NCI-H2227 treated with DMSO at 0.1 percent for 48 hours (cell line): ENCODE results near the gene CNTD1.

Experiments
- DNase-seq: peaks from one replicate; lab custom pipeline; 2025; lab: John Stamatoyannopoulos, UW

CNTD1 gene

GRCh38 chr17:42779936-42780850, 18.5 kb upstream of the CNTD1 start, which contains the start of gene WNK4:
Gene WNK4 (plus strand): TSS chr17:42780610. CDS start chr17:42780699, 89 bp downstream.
- peak; percentile 69 for DNase-seq

- DNase-seq = no peak
Measured at GRCh38 chr17:42780851-42781638, 17.6 kb upstream of the CNTD1 start.

GRCh38 chr17:42781639-42782165, 17.0 kb upstream of the CNTD1 start:
- no peak for DNase-seq

DNA sequence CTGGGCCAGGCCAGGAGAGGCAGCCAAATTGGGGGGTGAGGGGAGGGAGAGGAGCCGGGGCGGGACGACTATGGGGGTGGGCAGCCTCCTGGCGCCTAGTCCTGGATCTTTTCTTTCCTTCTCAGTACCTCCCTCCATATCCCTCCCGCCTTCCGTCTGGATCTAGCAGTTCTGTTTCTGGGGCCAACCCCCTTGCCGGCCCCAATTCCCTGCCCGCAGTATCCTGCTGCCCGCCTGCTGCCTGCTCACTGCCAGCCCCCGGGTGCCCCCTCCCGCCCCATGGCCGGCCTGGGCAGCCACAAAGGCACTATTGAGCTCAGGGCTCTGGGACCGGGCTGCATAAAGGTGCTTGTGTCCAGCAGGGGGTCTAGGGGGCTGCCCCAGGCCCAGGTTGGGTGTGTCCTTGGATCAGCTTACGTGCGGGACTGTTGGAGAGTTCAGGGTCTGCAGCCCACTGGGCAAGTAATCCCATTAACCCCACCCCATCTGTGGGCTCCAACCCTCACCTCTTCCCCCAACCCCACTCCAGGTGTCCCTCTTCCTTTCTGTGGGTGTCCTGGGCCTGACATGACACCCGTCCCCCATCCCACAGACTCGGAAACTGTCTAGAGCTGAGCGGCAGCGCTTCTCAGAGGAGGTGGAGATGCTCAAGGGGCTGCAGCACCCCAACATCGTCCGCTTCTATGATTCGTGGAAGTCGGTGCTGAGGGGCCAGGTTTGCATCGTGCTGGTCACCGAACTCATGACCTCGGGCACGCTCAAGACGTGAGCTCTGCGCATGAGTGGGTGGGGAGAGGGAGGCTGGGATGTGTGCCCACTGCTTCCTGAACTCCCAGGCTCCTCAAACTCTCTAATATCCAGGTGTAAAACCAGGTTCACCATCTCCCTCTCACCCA, 16.2 kb upstream of the CNTD1 start:
- DNase-seq = no peak

DNA sequence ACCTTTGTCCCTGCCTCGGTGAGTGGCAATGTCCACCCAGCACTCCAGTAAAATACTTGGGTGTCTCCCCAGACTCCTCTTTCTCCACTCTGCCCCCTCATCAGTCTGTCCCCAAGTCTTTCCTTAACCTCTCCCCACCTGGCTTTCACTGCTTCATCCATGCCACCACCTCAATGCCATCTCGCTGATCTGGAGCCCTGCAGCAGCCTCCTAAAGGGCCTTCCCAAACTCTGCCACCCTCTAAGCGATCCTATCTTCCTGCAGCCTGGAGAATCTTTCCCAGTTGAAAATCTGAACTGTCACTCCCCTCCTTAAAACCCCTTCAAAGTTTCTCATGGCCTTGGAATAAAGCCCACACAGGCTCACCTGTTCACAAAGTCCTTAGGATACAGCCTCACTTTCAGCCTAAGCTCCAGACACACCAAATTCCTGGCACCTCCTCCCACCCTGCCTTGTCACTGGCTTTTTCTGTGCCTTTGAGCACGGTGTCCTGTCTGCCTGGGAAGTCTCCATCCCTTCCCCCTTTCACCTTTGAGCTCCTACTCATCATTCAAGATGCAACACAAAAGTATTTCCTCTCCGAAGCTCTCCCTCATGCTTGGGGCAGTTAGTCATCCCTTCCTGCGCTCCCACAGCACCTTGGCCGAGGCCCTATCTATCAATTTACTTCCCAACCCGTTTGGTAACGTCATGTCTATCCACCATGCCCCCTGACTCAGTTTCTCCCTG, 15.4 kb upstream of the CNTD1 start:
- DNase-seq = no peak

DNA sequence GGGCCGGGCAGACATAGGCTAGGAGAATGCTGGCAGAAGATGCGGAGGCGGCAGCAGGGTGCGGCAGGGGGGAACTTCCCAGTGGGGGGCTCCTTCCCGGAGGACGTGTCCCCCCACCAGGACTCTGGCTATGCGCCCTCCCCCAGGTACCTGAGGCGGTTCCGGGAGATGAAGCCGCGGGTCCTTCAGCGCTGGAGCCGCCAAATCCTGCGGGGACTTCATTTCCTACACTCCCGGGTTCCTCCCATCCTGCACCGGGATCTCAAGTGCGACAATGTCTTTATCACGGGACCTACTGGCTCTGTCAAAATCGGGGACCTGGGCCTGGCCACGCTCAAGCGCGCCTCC, 14.9 kb upstream of the CNTD1 start:
- DNase-seq = no peak

DNA sequence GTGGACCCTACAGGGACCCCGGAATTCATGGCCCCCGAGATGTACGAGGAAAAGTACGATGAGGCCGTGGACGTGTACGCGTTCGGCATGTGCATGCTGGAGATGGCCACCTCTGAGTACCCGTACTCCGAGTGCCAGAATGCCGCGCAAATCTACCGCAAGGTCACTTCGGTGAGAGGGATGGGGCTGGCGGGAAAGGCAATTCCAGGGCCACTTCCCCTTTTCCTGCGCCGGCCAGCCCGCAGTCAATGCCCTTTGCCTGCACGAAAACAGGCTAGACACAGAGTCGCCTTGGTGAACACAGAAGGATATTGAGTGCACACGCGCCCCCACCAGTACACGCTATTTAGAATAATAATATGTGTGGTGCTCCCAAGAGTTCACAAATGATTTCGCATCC, 14.3 kb upstream of the CNTD1 start:
- no peak for DNase-seq

DNA sequence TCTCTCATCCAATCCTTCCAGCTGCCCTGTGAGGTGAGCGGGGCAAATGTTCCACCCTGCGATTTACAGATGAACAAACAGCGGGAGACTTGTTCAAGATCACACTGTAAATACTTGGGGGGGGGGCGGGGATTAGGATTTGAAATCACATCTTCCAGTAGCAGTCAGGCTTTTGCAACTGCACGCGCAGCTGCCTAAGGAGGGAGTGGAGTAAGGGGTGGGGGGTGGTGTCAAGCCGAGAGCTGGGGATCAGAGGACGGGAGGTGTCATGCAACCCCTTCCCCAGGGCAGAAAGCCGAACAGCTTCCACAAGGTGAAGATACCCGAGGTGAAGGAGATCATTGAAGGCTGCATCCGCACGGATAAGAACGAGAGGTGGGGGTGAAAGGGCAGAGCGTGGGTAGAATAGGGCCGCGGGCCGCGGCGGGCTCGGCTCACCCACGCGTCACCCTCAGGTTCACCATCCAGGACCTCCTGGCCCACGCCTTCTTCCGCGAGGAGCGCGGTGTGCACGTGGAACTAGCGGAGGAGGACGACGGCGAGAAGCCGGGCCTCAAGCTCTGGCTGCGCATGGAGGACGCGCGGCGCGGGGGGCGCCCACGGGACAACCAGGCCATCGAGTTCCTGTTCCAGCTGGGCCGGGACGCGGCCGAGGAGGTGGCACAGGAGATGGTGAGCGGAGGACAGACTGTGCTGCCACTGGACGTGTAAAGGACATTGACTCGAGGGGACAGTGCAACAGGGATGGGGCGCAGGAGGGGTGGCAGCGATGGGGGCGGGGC, 13.7 kb upstream of the CNTD1 start:
- no peak for DNase-seq

DNA sequence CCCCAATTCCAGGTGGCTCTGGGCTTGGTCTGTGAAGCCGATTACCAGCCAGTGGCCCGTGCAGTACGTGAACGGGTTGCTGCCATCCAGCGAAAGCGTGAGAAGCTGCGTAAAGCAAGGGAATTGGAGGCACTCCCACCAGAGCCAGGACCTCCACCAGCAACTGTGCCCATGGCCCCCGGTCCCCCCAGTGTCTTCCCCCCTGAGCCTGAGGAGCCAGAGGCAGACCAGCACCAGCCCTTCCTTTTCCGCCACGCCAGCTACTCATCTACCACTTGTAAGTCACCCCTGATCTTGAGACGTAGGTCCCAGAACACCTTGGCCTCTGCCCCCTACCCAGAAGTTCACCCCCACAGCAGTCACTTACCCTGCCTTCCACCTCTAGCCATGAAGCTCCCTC, 11.4 kb upstream of the CNTD1 start:
- DNase-seq = no peak

GRCh38 chr17:42791948-42792347, 6.7 kb upstream of the CNTD1 start:
- no peak for DNase-seq

DNA sequence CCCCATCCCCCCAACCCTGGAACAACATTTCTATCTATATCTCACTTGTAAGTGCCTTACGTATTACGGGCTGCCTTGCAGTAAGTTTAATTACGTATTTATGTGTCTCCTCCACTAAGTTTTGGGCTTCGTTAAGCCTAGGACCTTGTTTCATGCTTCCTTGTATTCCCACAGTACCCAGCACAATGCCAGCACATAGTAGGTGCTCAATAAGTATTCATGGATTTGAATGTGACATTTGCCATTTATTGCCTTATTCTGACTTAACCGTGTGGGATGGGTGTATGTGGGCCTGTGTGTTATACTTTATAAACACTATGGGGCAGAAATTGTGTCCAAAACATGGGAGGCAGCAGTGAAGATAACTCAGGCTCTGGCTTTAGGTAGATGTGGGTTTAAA, 6.1 kb upstream of the CNTD1 start:
- no peak for DNase-seq

DNA sequence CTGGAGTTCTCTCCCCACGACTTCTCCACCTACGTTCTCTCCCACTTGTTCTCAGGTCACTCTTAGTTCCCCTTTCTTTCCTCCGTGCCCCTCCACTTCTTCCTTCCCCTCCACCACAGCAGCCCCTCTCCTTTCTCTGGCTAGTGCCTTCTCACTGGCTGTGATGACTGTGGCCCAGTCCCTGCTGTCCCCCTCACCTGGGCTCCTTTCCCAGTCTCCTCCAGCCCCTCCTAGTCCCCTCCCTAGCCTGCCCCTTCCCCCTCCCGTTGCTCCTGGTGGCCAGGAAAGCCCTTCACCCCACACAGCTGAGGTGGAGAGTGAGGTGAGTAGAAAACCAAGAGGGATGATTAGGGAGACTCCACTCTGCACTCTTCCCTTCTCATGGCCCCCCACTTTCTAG, 3.6 kb upstream of the CNTD1 start:
- DNase-seq = no peak

DNA sequence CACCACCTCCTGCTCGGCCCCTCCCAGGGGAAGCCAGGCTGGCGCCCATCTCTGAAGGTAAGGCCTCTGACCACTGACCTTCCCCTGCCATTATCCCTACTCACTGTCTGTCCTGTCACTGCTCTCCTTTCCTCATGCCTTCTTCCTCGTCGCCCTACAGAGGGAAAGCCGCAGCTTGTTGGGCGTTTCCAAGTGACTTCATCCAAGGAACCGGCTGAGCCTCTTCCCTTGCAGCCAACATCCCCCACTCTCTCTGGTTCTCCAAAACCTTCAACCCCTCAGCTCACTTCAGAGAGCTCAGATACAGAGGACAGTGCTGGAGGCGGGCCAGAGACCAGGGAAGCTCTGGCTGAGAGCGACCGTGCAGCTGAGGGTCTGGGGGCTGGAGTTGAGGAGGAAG, 3.2 kb upstream of the CNTD1 start:
- DNase-seq = no peak

DNA sequence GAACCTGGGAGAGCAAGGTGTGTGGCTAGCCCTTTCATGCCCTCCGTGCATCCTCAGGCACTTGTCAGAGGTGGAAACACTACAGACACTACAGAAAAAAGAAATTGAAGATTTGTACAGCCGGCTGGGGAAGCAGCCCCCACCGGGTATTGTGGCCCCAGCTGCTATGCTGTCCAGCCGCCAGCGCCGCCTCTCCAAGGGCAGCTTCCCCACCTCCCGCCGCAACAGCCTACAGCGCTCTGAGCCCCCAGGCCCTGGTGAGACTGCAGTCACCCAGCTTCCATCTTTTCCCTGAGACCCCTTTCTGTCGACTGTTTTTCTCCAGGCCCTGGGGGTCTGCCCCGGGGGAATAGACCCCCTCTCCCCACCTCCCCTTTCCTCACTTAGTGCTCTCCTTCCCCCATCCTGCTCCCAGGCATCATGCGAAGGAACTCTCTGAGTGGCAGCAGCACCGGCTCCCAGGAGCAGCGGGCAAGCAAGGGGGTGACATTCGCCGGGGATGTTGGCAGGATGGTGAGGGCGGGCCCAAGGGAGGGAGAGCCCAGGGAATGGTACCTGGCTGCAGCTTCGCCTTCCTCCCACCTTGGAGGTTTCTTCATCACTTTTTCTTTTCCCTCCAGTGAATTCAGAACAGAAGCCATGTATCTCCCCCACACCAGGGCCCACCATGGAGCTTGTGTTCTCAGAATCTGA, 2.4 kb upstream of the CNTD1 start:
- no peak for DNase-seq

GRCh38 chr17:42797067-42798007, 1.3 kb upstream of the CNTD1 start:
- DNase-seq = no peak

DNA sequence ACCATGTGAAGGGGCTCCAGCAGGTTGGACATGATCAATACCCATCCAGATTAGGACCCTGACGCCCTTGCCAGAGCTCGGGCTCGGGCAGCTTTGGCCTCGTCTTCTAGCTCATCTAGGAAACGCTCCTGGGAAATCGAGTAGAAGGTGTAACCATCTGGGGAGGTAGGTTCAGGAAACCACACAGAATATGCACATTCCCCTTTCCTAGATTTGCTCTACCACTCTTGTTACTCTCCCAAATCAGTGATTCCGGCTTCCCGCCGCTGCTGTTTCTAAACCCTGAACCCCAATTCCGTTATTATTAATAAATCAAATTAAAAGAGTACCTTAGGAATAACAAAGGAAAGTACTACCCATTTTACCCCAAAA, 664 bp upstream of the CNTD1 start:
- DNase-seq = no peak

DNA sequence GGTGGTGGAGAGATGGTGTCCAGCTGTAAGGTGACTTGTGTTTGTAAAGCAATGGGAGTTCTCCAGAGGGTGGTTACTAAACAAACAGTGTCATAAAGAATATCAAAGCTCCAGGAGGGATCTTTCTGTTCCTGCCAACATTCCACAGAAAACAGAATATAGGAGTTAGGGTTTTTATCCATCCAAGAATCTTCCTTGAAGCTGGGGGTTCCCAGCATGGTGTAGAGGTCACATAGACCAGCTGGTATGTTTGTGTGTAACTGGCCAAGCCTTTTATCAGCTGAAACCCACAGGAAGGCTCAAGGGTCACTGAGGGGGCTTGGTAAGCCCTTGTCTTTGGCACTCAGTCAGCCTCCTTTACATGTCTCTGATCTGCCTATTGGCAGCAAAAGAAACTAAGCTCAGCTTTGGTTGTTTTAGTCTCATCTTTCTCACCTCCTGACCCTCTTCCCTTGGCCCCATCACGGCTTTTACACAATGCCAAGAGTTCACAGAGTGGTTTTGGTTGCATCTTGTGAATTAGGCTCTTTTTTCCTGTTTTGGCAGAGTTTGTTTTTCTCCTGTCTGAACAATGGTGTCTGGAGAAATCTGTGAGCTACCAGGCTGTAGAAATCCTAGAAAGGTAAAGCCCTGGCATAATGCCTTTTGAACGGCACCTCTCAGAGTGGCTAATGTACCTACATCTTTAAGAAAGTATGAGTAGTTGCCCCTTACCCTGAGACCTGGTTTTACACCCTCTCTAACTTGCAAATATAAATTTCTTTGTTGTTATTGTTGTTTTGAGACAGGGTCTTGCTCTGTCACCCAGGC, 4.6 kb downstream of the CNTD1 start:
- DNase-seq = peak; percentile 32

- no peak for DNase-seq
Measured at GRCh38 chr17:42804918-42805367, 6.3 kb downstream of the CNTD1 start.
